NB4 (cell line): Measurements from ENCODE around the gene PRKG1.

ENCODE experiments used
- CTCF ChIP-seq: IDR thresholded peaks from one replicate; pipeline ENCODE4 v1.5.1; 2012; ENCODE audit warnings: low read depth, low read length
- MYC ChIP-seq: IDR thresholded peaks from 2 replicates; pipeline ENCODE4 v1.6.1; 2011; ENCODE audit warnings: low read depth, low read length

GRCh38 chr10:51318399-51319172, 244.3 kb downstream of the PRKG1 start:
- no peak for TF ChIP-seq CTCF
- TF ChIP-seq MYC, result no peak
